HG03045 (cell line): ENCODE results near the gene PYCR2.
"Not testable (repeated sequence)": the region's sequence is repeated elsewhere in the genome, so short reads cannot be mapped to it uniquely, and the experiment has no call there.

Experiments used
- ATAC-seq: cut with Tn5 transposase; IDR thresholded peaks from one replicate; pipeline ENCODE4 v1.9.1; 2021; ENCODE audit warnings: mild to moderate bottlenecking, moderate library complexity; ENCODE audit not compliant: unreplicated experiment

PYCR2 gene

GRCh38 chr1:225892307-225892706 lies 31.7 kb downstream of the PYCR2 start:
- ATAC-seq = no peak

GRCh38 chr1:225891229-225891972 lies 32.6 kb downstream of the PYCR2 start:
- no peak for ATAC-seq

GRCh38 chr1:225890346-225891228 lies 33.5 kb downstream of the PYCR2 start:
- no peak for ATAC-seq

- ATAC-seq = no peak
Measured at GRCh38 chr1:225889743-225890142, 34.3 kb downstream of the PYCR2 start.

- no peak for ATAC-seq
Measured at GRCh38 chr1:225888898-225889601, 35.0 kb downstream of the PYCR2 start, which contains the start of gene LEFTY1. Gene LEFTY1, minus strand, starts transcription at chr1:225889146. Its CDS starts 80 bp downstream, at chr1:225889066.

- ATAC-seq = no peak
Measured at GRCh38 chr1:225888289-225888897, 35.7 kb downstream of the PYCR2 start.

GRCh38 chr1:225887554-225888288 lies 36.3 kb downstream of the PYCR2 start:
- ATAC-seq = not testable (repeated sequence)

- ATAC-seq = no peak
Measured at GRCh38 chr1:225887030-225887314, 37.1 kb downstream of the PYCR2 start.

- no peak for ATAC-seq
Measured at GRCh38 chr1:225886159-225887029, 37.7 kb downstream of the PYCR2 start.

GRCh38 chr1:225885336-225885735 lies 38.7 kb downstream of the PYCR2 start:
- ATAC-seq = no peak

GRCh38 chr1:225883616-225884265 lies 40.3 kb downstream of the PYCR2 start:
- no peak for ATAC-seq

- peak; percentile 29 for ATAC-seq
Measured at GRCh38 chr1:225882694-225883615, 41.1 kb downstream of the PYCR2 start.

GRCh38 chr1:225881959-225882693 lies 41.9 kb downstream of the PYCR2 start, which contains the start of gene TMEM63A:
Gene TMEM63A, minus strand, starts transcription at chr1:225882380. Its CDS starts 4,800 bp downstream, at chr1:225877580.
- ATAC-seq = peak; percentile 74

GRCh38 chr1:225881081-225881958 lies 42.7 kb downstream of the PYCR2 start:
- ATAC-seq = peak; percentile 26

- no peak for ATAC-seq
Measured at GRCh38 chr1:225880636-225881035, 43.4 kb downstream of the PYCR2 start.

GRCh38 chr1:225880222-225880588 lies 43.8 kb downstream of the PYCR2 start:
- no peak for ATAC-seq
